IMR-90 (cell line): Measurements from ENCODE around the gene ZNF546.

ENCODE experiments used
- CEBPB ChIP-seq: IDR thresholded peaks from 2 replicates; pipeline ENCODE4 v1.6.1; 2012; ENCODE audit warnings: low read depth, low read length, improper control_type of control experiment
- CHD1 ChIP-seq: IDR thresholded peaks from 2 replicates; pipeline ENCODE4 v1.6.1; 2012; ENCODE audit warnings: low read depth, low read length, improper control_type of control experiment
- MAFK ChIP-seq: IDR thresholded peaks from 2 replicates; pipeline ENCODE4 v1.6.1; 2012; ENCODE audit warnings: low read depth, low read length, improper control_type of control experiment
- MXI1 ChIP-seq: IDR thresholded peaks from 2 replicates; pipeline ENCODE4 v1.6.1; 2012; ENCODE audit warnings: low read depth, mild to moderate bottlenecking, low read length, moderate library complexity, borderline replicate concordance
- NFE2L2 ChIP-seq: fragments of 150-350 bp; IDR thresholded peaks from 2 replicates; pipeline ENCODE4 v1.6.1; 2016; ENCODE audit warnings: low read depth, mild to moderate bottlenecking, low read length
- POLR2A ChIP-seq: IDR thresholded peaks from 2 replicates; pipeline ENCODE4 v1.6.1; 2012; ENCODE audit warnings: mild to moderate bottlenecking, low read depth, low read length
- RAD21 ChIP-seq: IDR thresholded peaks from 2 replicates; pipeline ENCODE4 v1.6.1; 2012; ENCODE audit warnings: low read length, improper control_type of control experiment
- RCOR1 ChIP-seq: IDR thresholded peaks from 2 replicates; pipeline ENCODE4 v1.6.1; 2012; ENCODE audit warnings: mild to moderate bottlenecking, low read length, improper control_type of control experiment; ENCODE audit not compliant: insufficient replicate concordance
- USF2 ChIP-seq: fragments of 150-350 bp; IDR thresholded peaks from 2 replicates; pipeline ENCODE4 v1.6.1; 2017; ENCODE audit warnings: mild to moderate bottlenecking, antibody characterized with exemption, low read length, low read depth
- TF ChIP-seq, protein P1 (sequence below): conservative IDR thresholded peaks from 2 replicates; pipeline ENCODE4 v1.5.1; 2012; ENCODE audit warnings: mild to moderate bottlenecking, low read depth, low read length, improper control_type of control experiment

- TF ChIP-seq, protein P1, sequence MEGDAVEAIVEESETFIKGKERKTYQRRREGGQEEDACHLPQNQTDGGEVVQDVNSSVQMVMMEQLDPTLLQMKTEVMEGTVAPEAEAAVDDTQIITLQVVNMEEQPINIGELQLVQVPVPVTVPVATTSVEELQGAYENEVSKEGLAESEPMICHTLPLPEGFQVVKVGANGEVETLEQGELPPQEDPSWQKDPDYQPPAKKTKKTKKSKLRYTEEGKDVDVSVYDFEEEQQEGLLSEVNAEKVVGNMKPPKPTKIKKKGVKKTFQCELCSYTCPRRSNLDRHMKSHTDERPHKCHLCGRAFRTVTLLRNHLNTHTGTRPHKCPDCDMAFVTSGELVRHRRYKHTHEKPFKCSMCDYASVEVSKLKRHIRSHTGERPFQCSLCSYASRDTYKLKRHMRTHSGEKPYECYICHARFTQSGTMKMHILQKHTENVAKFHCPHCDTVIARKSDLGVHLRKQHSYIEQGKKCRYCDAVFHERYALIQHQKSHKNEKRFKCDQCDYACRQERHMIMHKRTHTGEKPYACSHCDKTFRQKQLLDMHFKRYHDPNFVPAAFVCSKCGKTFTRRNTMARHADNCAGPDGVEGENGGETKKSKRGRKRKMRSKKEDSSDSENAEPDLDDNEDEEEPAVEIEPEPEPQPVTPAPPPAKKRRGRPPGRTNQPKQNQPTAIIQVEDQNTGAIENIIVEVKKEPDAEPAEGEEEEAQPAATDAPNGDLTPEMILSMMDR = no peak
- TF ChIP-seq USF2 (no peak), NFE2L2 (no peak), RAD21 (no peak), POLR2A (no peak), CHD1 (no peak), MAFK (no peak), RCOR1 (no peak), MXI1 (no peak), CEBPB (no peak)
Observed at GRCh38 chr19:39987596-39987995, 9.3 kb upstream of the ZNF546 start.
